ENCODE data around the gene CLSTN2.

The CLSTN2 gene

DNA sequence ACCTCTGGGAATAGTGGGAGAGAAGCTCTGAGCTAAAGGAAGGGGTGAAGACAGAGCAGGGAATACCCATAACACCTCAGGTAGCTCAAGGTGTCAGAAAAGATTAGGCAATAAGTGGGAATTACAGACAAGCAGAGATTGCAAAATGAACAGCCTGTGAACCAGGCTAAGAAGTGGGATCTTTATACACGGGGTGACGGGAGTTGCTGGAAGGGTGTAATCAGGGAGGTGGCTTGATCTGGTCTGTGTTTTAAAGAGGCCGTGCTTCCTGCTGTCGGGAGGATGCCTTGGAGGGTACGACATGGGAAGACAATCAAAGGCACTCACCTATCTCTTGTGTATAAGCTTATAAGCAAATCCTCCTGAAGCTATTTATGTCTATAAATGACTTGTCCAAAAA is 216.3 kb downstream of the CLSTN2 start:
- Mint-ChIP-seq H3K4me1 (no peaks in the 10 kb centered on the region), H3K36me3 (ENCODE audit: low read depth) (no peaks in the 10 kb centered on the region), H3K27me3 (ENCODE audit: low read depth) (peaks cover 4% of the 10 kb centered on the region), H3K27ac (no peak overlapping the region), H3K9me3 (no peaks in the 10 kb centered on the region), H3K4me3 (no peak overlapping the region)
- TF ChIP-seq, protein P1, sequence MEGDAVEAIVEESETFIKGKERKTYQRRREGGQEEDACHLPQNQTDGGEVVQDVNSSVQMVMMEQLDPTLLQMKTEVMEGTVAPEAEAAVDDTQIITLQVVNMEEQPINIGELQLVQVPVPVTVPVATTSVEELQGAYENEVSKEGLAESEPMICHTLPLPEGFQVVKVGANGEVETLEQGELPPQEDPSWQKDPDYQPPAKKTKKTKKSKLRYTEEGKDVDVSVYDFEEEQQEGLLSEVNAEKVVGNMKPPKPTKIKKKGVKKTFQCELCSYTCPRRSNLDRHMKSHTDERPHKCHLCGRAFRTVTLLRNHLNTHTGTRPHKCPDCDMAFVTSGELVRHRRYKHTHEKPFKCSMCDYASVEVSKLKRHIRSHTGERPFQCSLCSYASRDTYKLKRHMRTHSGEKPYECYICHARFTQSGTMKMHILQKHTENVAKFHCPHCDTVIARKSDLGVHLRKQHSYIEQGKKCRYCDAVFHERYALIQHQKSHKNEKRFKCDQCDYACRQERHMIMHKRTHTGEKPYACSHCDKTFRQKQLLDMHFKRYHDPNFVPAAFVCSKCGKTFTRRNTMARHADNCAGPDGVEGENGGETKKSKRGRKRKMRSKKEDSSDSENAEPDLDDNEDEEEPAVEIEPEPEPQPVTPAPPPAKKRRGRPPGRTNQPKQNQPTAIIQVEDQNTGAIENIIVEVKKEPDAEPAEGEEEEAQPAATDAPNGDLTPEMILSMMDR (IDR thresholded peaks at IDR 0.05; ENCODE audit: unreplicated experiment in 3 of 3), result no peak

DNA sequence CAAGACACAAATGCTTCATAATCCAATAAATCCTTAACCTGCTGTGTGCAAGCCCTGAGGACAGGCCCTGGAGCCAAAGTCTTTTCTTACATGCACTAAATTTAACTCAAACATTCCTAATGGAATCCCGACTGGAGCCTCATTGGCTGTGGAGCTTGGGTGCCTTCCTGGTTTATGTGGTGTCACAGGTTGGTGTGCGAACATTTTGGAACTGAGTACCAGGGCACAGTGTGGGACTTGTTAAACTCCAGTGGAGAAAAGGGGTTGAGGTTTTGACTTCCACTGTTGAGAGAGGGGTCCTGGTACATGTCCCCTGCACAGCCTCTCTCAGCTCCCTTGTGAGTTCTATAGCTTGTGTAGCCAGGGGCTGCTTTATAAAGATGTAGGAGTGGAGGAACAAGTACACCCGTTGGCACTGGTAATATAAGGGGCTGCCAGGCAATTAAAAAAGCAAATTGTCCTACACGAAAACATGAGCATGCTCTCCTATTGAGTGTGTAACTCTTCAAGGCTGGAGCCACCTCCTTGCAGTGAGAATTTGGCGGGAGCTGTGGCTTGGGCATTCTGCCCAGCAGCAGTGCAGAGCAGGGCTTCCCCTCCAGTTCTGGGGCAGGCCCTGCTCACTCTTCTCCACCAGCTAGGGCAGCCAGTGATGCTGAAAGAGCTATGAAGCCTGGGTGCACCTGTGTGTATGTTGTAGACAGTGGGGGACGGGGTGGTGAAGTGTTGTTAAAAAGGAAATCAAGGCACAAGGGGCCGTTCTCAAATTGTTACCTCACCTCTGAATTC is 218.1 kb downstream of the CLSTN2 start:
- H3K4me1 Mint-ChIP-seq, result no peaks in the 10 kb centered on the region
- peaks cover 4% of the 10 kb centered on the region for H3K27me3 Mint-ChIP-seq (ENCODE audit: low read depth)
- H3K36me3 Mint-ChIP-seq (ENCODE audit: low read depth), result no peaks in the 10 kb centered on the region
- TF ChIP-seq, protein P1 (IDR thresholded peaks at IDR 0.05; ENCODE audit: unreplicated experiment in 3 of 3), result no peak
- H3K9me3 Mint-ChIP-seq, result peaks cover 5% of the 10 kb centered on the region
- no peak overlapping the region for H3K27ac Mint-ChIP-seq
- no peak overlapping the region for H3K4me3 Mint-ChIP-seq

DNA sequence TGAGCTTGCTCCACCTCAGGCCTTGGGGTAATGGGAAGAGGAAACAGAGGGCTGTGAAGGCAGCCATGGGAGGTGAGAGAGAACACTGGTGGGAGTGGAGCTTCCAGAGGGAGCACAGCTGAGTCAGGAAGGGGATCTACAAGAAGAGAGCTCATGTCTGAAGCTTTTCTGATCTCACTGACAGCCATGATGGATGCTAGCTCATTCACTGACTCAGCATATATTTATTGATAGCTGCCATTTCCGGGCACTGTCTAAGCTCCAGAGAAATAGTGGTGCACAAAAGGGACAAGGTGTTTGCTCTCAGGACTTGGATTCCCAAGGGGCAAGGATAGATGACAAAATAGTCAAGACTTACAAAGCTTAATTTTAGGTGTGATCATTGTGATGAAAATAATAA is 218.8 kb downstream of the CLSTN2 start:
- H3K4me1 Mint-ChIP-seq, result no peaks in the 10 kb centered on the region
- no peak overlapping the region for H3K4me3 Mint-ChIP-seq
- H3K27ac Mint-ChIP-seq, result no peak overlapping the region
- H3K27me3 Mint-ChIP-seq (ENCODE audit: low read depth), result peaks cover 4% of the 10 kb centered on the region
- peaks cover 5% of the 10 kb centered on the region for H3K9me3 Mint-ChIP-seq
- TF ChIP-seq, protein P1 (IDR thresholded peaks at IDR 0.05; ENCODE audit: unreplicated experiment in 3 of 3), result no peak
- no peaks in the 10 kb centered on the region for H3K36me3 Mint-ChIP-seq (ENCODE audit: low read depth)

DNA sequence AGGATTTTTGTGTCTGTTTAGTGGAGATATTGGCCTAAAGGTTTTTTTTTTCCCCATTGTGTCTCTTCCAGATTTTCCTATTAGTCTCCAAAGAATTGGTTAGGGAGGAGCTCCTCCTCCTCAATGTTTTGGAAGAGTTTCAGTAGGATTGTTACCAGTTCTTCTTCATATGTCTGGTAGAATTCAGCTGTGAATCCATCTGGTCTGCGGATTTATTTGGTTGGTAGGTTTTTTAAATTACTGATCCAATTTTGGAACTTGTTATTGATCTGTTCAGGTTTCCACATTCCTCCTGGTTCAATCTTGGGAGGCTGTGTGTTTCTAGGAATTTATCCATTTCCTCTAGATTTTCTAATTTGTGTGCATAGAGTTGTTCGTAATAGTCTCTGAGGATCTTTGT is 222.2 kb downstream of the CLSTN2 start:
- H3K4me1 Mint-ChIP-seq, result peaks cover 13% of the 10 kb centered on the region
- TF ChIP-seq, protein P1 (IDR thresholded peaks at IDR 0.05; ENCODE audit: unreplicated experiment in 3 of 3), result no peak
- no peak overlapping the region for H3K4me3 Mint-ChIP-seq
- H3K27ac Mint-ChIP-seq, result no peak overlapping the region
- no peaks in the 10 kb centered on the region for H3K36me3 Mint-ChIP-seq (ENCODE audit: low read depth)
- peaks cover 9% of the 10 kb centered on the region for H3K9me3 Mint-ChIP-seq
- H3K27me3 Mint-ChIP-seq (ENCODE audit: low read depth), result peaks cover 1% of the 10 kb centered on the region

DNA sequence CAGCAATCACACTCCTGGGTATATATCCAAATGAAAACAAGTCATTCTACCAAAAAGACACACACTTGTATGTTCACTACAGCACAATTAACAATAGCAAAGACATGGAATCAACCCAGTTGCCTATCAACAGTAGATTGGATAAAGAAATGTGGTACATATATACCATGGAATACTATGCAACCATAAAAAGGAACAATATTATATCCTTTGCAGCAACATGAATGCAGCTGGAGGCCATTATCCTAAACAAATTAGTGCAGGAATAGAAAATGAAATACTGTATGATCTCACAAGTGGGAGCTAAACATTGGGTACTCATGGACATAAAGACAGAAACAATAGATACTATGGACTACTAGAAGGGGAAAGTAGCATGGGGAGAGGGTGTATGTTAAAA is 224.7 kb downstream of the CLSTN2 start:
- H3K27me3 Mint-ChIP-seq (ENCODE audit: low read depth), result no peaks in the 10 kb centered on the region
- peaks cover 9% of the 10 kb centered on the region for H3K9me3 Mint-ChIP-seq
- H3K4me1 Mint-ChIP-seq, result peaks cover 19% of the 10 kb centered on the region
- H3K36me3 Mint-ChIP-seq (ENCODE audit: low read depth), result no peaks in the 10 kb centered on the region
- no peak overlapping the region for H3K4me3 Mint-ChIP-seq
- no peak overlapping the region for H3K27ac Mint-ChIP-seq
- TF ChIP-seq, protein P1 (IDR thresholded peaks at IDR 0.05; ENCODE audit: unreplicated experiment in 3 of 3), result no peak

DNA sequence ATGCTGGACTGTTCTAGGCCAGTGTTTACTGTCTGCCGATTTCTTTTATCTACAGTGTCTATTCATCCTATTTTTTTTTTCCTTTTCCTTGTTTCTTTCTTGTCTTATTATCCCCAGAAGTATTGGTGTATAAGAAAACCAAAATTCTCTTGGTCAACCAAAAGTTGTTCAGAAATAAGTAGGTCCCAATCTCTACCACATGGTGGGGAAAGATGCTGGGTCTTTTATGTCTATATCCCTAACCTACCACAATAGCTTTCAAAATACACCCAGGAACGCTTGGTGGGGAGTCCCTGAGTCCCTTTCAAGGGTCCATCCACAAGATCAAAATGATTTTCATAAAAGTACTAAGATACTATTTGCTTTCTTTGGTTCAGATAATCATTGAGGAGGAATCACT is 225.6 kb downstream of the CLSTN2 start:
- no peaks in the 10 kb centered on the region for H3K27me3 Mint-ChIP-seq (ENCODE audit: low read depth)
- peaks cover 9% of the 10 kb centered on the region for H3K9me3 Mint-ChIP-seq
- peaks cover 19% of the 10 kb centered on the region for H3K4me1 Mint-ChIP-seq
- H3K36me3 Mint-ChIP-seq (ENCODE audit: low read depth), result no peaks in the 10 kb centered on the region
- TF ChIP-seq, protein P1 (IDR thresholded peaks at IDR 0.05; ENCODE audit: unreplicated experiment in 3 of 3), result no peak
- H3K27ac Mint-ChIP-seq, result no peak overlapping the region
- no peak overlapping the region for H3K4me3 Mint-ChIP-seq
